GM12875 (cell line): Measurements from ENCODE around the gene TMC2.

Experiments
- H3K4me3 ChIP-seq: one replicate; pipeline ENCODE4 v1.5.1; 2011; ENCODE audit warnings: low read depth, low read length, control low read depth
- CTCF ChIP-seq: IDR thresholded peaks from 2 replicates; pipeline ENCODE4 v1.5.1; 2011; ENCODE audit warnings: low read depth, mild to moderate bottlenecking, control low read depth, inconsistent platforms, low read length, moderate library complexity, borderline replicate concordance; ENCODE audit not compliant: insufficient read depth

Gene TMC2

GRCh38 chr20:2595076-2595475, 58.7 kb downstream of the TMC2 start:
- no peak for TF ChIP-seq CTCF

GRCh38 chr20:2596673-2597279, 60.4 kb downstream of the TMC2 start:
- no peak for TF ChIP-seq CTCF
- no peak overlapping the region for H3K4me3 ChIP-seq

More at GRCh38 chr20:2595076-2595475, 58.7 kb downstream of the TMC2 start:
- no peak overlapping the region for H3K4me3 ChIP-seq

- H3K4me3 ChIP-seq: no peak overlapping the region
- TF ChIP-seq CTCF: no peak
These were observed 63.1 kb downstream of the TMC2 start for GRCh38 chr20:2599288-2600006.

GRCh38 chr20:2602046-2602735, 65.8 kb downstream of the TMC2 start:
- TF ChIP-seq CTCF: no peak
- H3K4me3 ChIP-seq: no peak overlapping the region

GRCh38 chr20:2602746-2603145, 66.4 kb downstream of the TMC2 start:
- no peak for TF ChIP-seq CTCF

GRCh38 chr20:2603816-2604505, 67.6 kb downstream of the TMC2 start:
- no peak overlapping the region for H3K4me3 ChIP-seq
- TF ChIP-seq CTCF: no peak

More at GRCh38 chr20:2602746-2603145, 66.4 kb downstream of the TMC2 start:
- no peak overlapping the region for H3K4me3 ChIP-seq
